Neural cell (in vitro differentiated cells): ENCODE results near the gene KCNE3. TPM values are rescaled to one million over a fixed set of nuclear protein-coding genes. Genes with fewer than 3 reads are reported as not detected.

Source experiments
- polyA plus RNA-seq: library from polyadenylated mRNA; depleted of rRNA; stranded (reverse); fragments of >200 nt; gene quantifications from 2 replicates; pipeline ENCODE4 v1.2.3, GENCODE V29; 2014
- small RNA-seq, 3 experiments: library from RNA; depleted of rRNA; stranded (forward); fragments of <200 nt; gene quantifications; one replicate each; pipeline ENCODE3, GENCODE V24; 2012

The KCNE3 gene
- polyA plus RNA-seq, 1 donor from 2014 or later: not detected

Small RNA genes within 50 kb of the gene (small RNA-seq; reads per million reads assigned to genes)
- gene CYCSP27: 0 reads per million in 3 experiments

Other genes with a start within 250 kb of the KCNE3 start
- not detected in 2 replicates for gene P4HA3, start 155.9 kb downstream of the KCNE3 start, polyA plus RNA-seq
- 89.2 and 95.0 TPM in 2 replicates for gene PGM2L1, start 69.1 kb downstream of the KCNE3 start, polyA plus RNA-seq
- 3.9 and 11.3 TPM in 2 replicates for gene LIPT2, start 26.2 kb upstream of the KCNE3 start, polyA plus RNA-seq
- gene POLD3, start 125.0 kb upstream of the KCNE3 start, polyA plus RNA-seq: 16.8 and 25.0 TPM in 2 replicates